Measurements from ENCODE around the gene FADS1.

GRCh38 chr11:61860054-61860903 lies 43.5 kb upstream of the FADS1 start:
- TF ChIP-seq CTCF (conservative IDR thresholded peaks at IDR 0.05 in 1 of 2, IDR thresholded peaks at IDR 0.05 in 1 of 2; ENCODE audit: low read depth in 1 of 2, low read length in 2 of 2) (no peak), EZH2 (IDR thresholded peaks at IDR 0.05; ENCODE audit: low read length, missing control alignments) (no peak)
